Stimulated activated naive CD8-positive, alpha-beta T cell treated with anti-CD3 and anti-CD28 coated beads, Interleukin-15, Interleukin-2, amounts not matched to agents 100 ng/mL and 50 ng/mL, for 24 hours (primary cell): ENCODE results near the gene INPP5D.
"Not testable (repeated sequence)": the region's sequence is repeated elsewhere in the genome, so short reads cannot be mapped to it uniquely, and the experiment has no call there.

Experiments used
- H3K27ac Mint-ChIP-seq: one replicate; pipeline ENCODE4 v1.8.0; 2021; ENCODE audit warnings: mild to moderate bottlenecking, mixed read lengths
- H3K27me3 Mint-ChIP-seq: one replicate; pipeline ENCODE4 v1.8.0; 2021; ENCODE audit warnings: mixed read lengths
- H3K36me3 Mint-ChIP-seq: one replicate; pipeline ENCODE4 v1.8.0; 2021; ENCODE audit warnings: low read depth, mixed read lengths
- H3K4me1 Mint-ChIP-seq: one replicate; pipeline ENCODE4 v1.8.0; 2021; ENCODE audit warnings: low read depth, mixed read lengths
- H3K4me3 Mint-ChIP-seq: one replicate; pipeline ENCODE4 v1.8.0; 2021; ENCODE audit warnings: mild to moderate bottlenecking, mixed read lengths
- H3K9me3 Mint-ChIP-seq: one replicate; pipeline ENCODE4 v1.8.0; 2021; ENCODE audit warnings: mixed read lengths

INPP5D gene

GRCh38 chr2:233148354-233148753, 88.2 kb downstream of the INPP5D start:
- H3K4me1 Mint-ChIP-seq: peaks cover 6% of the 10 kb centered on the region
- H3K27ac Mint-ChIP-seq: peak overlapping the region; percentile 52
- no peaks in the 10 kb centered on the region for H3K9me3 Mint-ChIP-seq
- H3K36me3 Mint-ChIP-seq: peaks cover 71% of the 10 kb centered on the region
- H3K27me3 Mint-ChIP-seq: no peaks in the 10 kb centered on the region
- H3K4me3 Mint-ChIP-seq: no peak overlapping the region

DNA sequence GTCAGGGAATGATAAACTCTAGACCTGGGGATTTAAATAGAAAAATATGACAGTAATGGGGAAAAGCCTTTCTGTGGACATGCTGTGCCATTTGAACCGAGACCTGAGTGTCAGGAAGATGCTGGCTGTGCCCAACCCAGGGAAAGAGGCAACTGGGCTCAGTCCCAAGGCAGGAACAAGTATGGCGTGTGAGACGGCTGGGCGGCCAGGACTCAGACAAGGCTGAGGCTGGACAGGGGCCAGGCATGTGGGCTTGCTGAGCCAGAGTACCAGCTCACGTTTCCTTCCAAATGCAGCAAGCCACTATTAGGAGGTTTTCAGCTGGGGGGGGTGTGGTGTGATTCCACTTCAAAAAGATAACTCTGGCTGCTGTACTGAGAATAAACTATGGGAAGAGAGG, 92.4 kb downstream of the INPP5D start:
- peak overlapping the region; percentile 5 for H3K27ac Mint-ChIP-seq
- no peaks in the 10 kb centered on the region for H3K9me3 Mint-ChIP-seq
- H3K36me3 Mint-ChIP-seq: peaks cover 68% of the 10 kb centered on the region
- H3K4me3 Mint-ChIP-seq: no peak overlapping the region
- no peaks in the 10 kb centered on the region for H3K4me1 Mint-ChIP-seq
- H3K27me3 Mint-ChIP-seq: no peaks in the 10 kb centered on the region

GRCh38 chr2:233153146-233153798, 93.1 kb downstream of the INPP5D start:
- Mint-ChIP-seq H3K4me1 (no peaks in the 10 kb centered on the region), H3K27ac (no peak overlapping the region), H3K27me3 (no peaks in the 10 kb centered on the region), H3K36me3 (peaks cover 68% of the 10 kb centered on the region), H3K9me3 (no peaks in the 10 kb centered on the region), H3K4me3 (no peak overlapping the region)

GRCh38 chr2:233156001-233156400, 95.9 kb downstream of the INPP5D start:
- Mint-ChIP-seq H3K36me3 (peaks cover 65% of the 10 kb centered on the region), H3K27ac (peak overlapping the region; percentile 45), H3K4me1 (no peaks in the 10 kb centered on the region), H3K4me3 (no peak overlapping the region), H3K27me3 (no peaks in the 10 kb centered on the region), H3K9me3 (no peaks in the 10 kb centered on the region)

DNA sequence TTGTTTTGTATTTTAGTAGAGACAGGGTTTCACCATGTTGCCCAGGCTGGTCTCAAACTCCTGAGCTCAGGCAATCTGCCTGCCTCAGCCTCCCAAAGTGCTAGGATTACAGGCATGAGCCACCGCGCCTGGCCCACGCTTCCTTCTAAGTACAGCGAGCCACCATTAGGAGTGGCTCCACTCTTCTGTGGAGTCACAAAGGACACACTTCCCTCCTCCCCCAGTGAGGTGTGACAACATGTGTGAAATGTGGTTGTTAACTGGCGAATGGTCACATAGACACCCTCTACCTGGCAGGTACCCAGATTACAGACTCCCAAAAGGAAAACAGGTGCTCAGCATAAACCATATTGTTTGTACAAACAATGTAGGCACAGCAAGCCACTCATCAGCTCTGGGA, 96.3 kb downstream of the INPP5D start:
- H3K4me3 Mint-ChIP-seq, H3K9me3 Mint-ChIP-seq, H3K4me1 Mint-ChIP-seq, H3K27me3 Mint-ChIP-seq: not testable (repeated sequence)
- H3K27ac Mint-ChIP-seq: peak overlapping the region; percentile 29
- H3K36me3 Mint-ChIP-seq: peaks cover 66% of the 10 kb centered on the region

DNA sequence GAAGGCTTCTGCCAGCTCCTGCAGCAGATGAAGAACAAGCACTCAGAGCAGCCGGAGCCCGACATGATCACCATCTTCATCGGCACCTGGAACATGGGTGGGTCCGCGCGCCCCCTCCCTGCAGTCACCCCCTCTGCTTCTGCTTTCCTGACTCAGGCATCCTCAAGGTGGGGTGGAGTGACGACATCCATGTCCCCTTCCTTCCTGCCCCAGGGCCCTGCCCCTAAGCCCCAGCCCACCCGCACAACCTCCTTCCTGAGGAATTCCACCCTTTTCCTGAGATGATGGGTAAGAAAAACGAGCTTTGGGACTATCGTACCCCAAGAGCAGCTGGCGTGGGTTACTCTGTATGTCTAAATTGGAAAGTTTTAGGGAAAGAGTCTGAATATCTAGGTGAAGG, 101.6 kb downstream of the INPP5D start:
- Mint-ChIP-seq H3K4me1 (peaks cover 3% of the 10 kb centered on the region), H3K36me3 (peaks cover 50% of the 10 kb centered on the region)

DNA sequence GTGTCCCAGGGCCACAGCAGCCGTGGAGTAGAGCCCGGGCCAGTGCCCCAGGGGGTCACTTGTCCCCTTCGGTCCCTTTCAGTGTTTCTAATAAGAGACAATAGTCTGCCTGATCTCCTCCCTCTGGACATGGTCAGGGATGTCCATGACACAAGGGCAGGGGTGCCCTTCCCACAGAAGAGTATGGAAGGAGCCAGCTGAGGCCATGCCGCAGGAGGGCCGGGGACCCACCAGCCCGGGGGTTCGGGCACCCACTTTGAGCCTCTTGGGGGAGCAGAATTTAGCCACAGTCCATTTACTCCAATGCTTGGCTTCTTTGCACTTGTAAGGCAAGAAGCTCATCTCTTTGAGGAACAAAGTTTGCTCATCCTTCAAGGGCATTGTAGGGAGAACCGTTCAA, 102.6 kb downstream of the INPP5D start:
- Mint-ChIP-seq H3K27ac (no peak overlapping the region), H3K9me3 (no peaks in the 10 kb centered on the region), H3K4me1 (peaks cover 3% of the 10 kb centered on the region), H3K27me3 (no peaks in the 10 kb centered on the region), H3K4me3 (no peak overlapping the region), H3K36me3 (peaks cover 40% of the 10 kb centered on the region)

More for the DNA sequence above, 101.6 kb downstream of the INPP5D start:
- no peak overlapping the region for H3K4me3 Mint-ChIP-seq
- H3K27me3 Mint-ChIP-seq: no peaks in the 10 kb centered on the region
- H3K27ac Mint-ChIP-seq: peak overlapping the region; percentile 34
- H3K9me3 Mint-ChIP-seq: no peaks in the 10 kb centered on the region

GRCh38 chr2:233163486-233164103, 103.5 kb downstream of the INPP5D start:
- H3K4me1 Mint-ChIP-seq: peaks cover 3% of the 10 kb centered on the region
- no peaks in the 10 kb centered on the region for H3K27me3 Mint-ChIP-seq
- H3K9me3 Mint-ChIP-seq: no peaks in the 10 kb centered on the region
- no peak overlapping the region for H3K4me3 Mint-ChIP-seq
- no peak overlapping the region for H3K27ac Mint-ChIP-seq
- peaks cover 32% of the 10 kb centered on the region for H3K36me3 Mint-ChIP-seq

DNA sequence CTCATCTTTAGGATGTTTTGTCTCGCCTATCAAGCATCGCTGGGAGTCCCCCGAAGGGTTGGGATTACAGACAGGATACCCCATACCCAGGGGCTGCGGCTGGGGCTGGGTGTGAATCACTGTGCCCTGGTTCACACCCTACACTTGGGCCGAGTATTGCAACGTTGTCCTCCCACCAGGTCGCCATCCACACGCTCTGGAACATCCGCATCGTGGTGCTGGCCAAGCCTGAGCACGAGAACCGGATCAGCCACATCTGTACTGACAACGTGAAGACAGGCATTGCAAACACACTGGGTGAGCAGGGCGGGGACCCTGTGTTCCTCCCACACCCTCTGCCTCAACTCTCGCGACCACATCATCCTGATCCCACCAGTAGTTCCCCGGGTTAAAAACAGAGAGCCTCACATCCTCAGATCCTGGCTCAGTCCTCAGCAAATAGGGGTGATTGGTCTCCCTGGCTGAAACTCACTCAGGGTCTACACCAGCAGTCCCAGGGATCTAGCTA, 104.0 kb downstream of the INPP5D start:
- H3K36me3 Mint-ChIP-seq: peaks cover 33% of the 10 kb centered on the region
- H3K9me3 Mint-ChIP-seq: no peaks in the 10 kb centered on the region
- no peak overlapping the region for H3K4me3 Mint-ChIP-seq
- H3K27me3 Mint-ChIP-seq: no peaks in the 10 kb centered on the region
- peak overlapping the region; percentile 21 for H3K27ac Mint-ChIP-seq
- peaks cover 3% of the 10 kb centered on the region for H3K4me1 Mint-ChIP-seq

- Mint-ChIP-seq H3K27me3 (no peaks in the 10 kb centered on the region), H3K36me3 (peaks cover 37% of the 10 kb centered on the region), H3K9me3 (no peaks in the 10 kb centered on the region), H3K4me1 (peaks cover 3% of the 10 kb centered on the region), H3K4me3 (no peak overlapping the region), H3K27ac (no peak overlapping the region)
Measured at GRCh38 chr2:233164967-233165366, 104.8 kb downstream of the INPP5D start.

DNA sequence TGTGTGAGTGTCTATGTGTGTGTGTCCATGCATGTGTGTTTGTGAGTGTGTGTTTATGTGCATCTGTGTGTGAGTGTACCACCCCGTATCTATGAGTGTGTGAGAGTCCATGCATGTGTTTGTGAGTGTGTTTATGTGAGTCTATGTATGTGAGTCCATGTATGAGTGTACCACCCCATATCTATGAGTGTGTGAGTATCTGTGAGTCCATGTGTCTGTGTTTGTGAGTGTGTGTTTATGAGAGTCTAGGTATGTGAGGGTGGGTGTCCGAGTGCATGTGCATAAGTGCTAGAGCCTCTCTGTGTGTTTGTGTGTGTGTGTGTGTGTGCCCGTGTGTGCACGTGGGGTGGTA, 105.4 kb downstream of the INPP5D start:
- H3K36me3 Mint-ChIP-seq: peaks cover 35% of the 10 kb centered on the region

GRCh38 chr2:233165895-233166661, 105.9 kb downstream of the INPP5D start:
- peaks cover 38% of the 10 kb centered on the region for H3K36me3 Mint-ChIP-seq
- H3K27me3 Mint-ChIP-seq: no peaks in the 10 kb centered on the region
- no peak overlapping the region for H3K4me3 Mint-ChIP-seq
- no peaks in the 10 kb centered on the region for H3K9me3 Mint-ChIP-seq
- peaks cover 3% of the 10 kb centered on the region for H3K4me1 Mint-ChIP-seq
- H3K27ac Mint-ChIP-seq: no peak overlapping the region

More for the DNA sequence above, 105.4 kb downstream of the INPP5D start:
- Mint-ChIP-seq H3K4me1 (peaks cover 3% of the 10 kb centered on the region), H3K9me3 (no peaks in the 10 kb centered on the region), H3K27me3 (no peaks in the 10 kb centered on the region), H3K4me3 (no peak overlapping the region), H3K27ac (no peak overlapping the region)

DNA sequence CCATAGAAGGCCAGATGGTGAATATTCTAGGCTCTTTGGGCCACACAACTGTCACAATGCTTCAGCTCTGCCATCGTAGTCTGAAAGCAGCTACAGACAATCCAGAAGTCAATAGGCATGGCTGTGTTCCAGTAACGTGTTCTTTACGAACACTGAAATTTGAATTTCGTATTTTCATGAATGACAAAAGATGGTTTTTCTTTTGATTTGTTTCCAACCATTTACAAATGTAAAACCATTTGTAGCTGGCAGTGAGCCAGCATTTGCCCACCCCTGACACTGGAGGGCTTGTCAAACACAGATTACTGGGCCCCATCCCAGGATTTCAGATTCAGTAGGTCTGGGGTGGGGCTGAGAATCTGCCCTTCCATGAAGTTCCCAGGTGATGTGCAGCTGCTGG, 108.3 kb downstream of the INPP5D start:
- Mint-ChIP-seq H3K27ac (no peak overlapping the region), H3K4me3 (no peak overlapping the region)

GRCh38 chr2:233168919-233169318, 108.8 kb downstream of the INPP5D start:
- Mint-ChIP-seq H3K27me3 (no peaks in the 10 kb centered on the region), H3K4me1 (peaks cover 3% of the 10 kb centered on the region), H3K4me3 (no peak overlapping the region), H3K36me3 (peaks cover 40% of the 10 kb centered on the region), H3K27ac (no peak overlapping the region), H3K9me3 (no peaks in the 10 kb centered on the region)

More for the DNA sequence above, 108.3 kb downstream of the INPP5D start:
- no peaks in the 10 kb centered on the region for H3K27me3 Mint-ChIP-seq
- peaks cover 3% of the 10 kb centered on the region for H3K4me1 Mint-ChIP-seq
- H3K9me3 Mint-ChIP-seq: no peaks in the 10 kb centered on the region
- H3K36me3 Mint-ChIP-seq: peaks cover 44% of the 10 kb centered on the region

- Mint-ChIP-seq H3K36me3 (peaks cover 47% of the 10 kb centered on the region), H3K27me3 (no peaks in the 10 kb centered on the region), H3K9me3 (no peaks in the 10 kb centered on the region), H3K4me3 (no peak overlapping the region), H3K27ac (no peak overlapping the region), H3K4me1 (no peaks in the 10 kb centered on the region)
Measured at GRCh38 chr2:233171344-233171743, 111.2 kb downstream of the INPP5D start.
